ENCODE results near the gene CHMP5. TPM values are rescaled to one million over a fixed set of nuclear protein-coding genes. Genes with fewer than 3 reads are reported as not detected.

Gene CHMP5
- total and polyA plus RNA-seq, 8 donors: 9.8 to 164 (median 64.3) TPM

- peak in 1 of 2 donors; percentile 20 for DNase-seq
- 58 to 80% (median 70%) methylated on average over 6 of the region's 6 CpGs for WGBS, 5 donors
- intact Hi-C loops (cut with DNase I; ENCODE audit: low total_unique reads): no loop called here
- Histone ChIP-seq H3K27ac (no peak overlapping the region), H3K36me3 (peaks cover 24 to 64% (median 57%) of the 10 kb centered on the region in 4 donors), H3K9me3 (no peaks in the 10 kb centered on the region), H3K27me3 (no peaks in the 10 kb centered on the region), H3K4me3 (no peak overlapping the region), H3K4me1 (no peaks in the 10 kb centered on the region)
- TF ChIP-seq POLR2AphosphoS5 (IDR thresholded peaks at IDR 0.05) (no peak), CTCF (IDR thresholded peaks at IDR 0.05) (no peak), POLR2A (IDR thresholded peaks at IDR 0.05) (no peak), EP300 (IDR thresholded peaks at IDR 0.05) (no peak)
Observed at GRCh38 chr9:33249087-33249658, 15.7 kb upstream of the CHMP5 start.

GRCh38 chr9:33249983-33250382 lies 14.9 kb upstream of the CHMP5 start:
- no peaks in the 10 kb centered on the region for H3K27me3 ChIP-seq
- H3K27ac ChIP-seq: no peak overlapping the region
- intact Hi-C loops (cut with DNase I; ENCODE audit: low total_unique reads): no loop called here
- DNase-seq: no peak
- no peak for TF ChIP-seq CTCF (IDR thresholded peaks at IDR 0.05)
- H3K9me3 ChIP-seq: no peaks in the 10 kb centered on the region
- H3K4me3 ChIP-seq: no peak overlapping the region
- WGBS, 5 donors: 93 to 100% (median 95%) methylated on average over 2 of the region's 2 CpGs
- peaks cover 32 to 72% (median 66%) of the 10 kb centered on the region in 4 donors for H3K36me3 ChIP-seq
- no peaks in the 10 kb centered on the region for H3K4me1 ChIP-seq

- Histone ChIP-seq H3K9me3 (no peaks in the 10 kb centered on the region), H3K4me1 (no peaks in the 10 kb centered on the region), H3K27ac (no peak overlapping the region), H3K36me3 (peaks cover 37 to 77% (median 71%) of the 10 kb centered on the region in 4 donors), H3K27me3 (no peaks in the 10 kb centered on the region), H3K4me3 (no peak overlapping the region)
- intact Hi-C loops (cut with DNase I; ENCODE audit: low total_unique reads): no loop called here
- 56 to 91% (median 85%) methylated on average over 1 of the region's 1 CpG for WGBS, 5 donors
- no peak for DNase-seq
- TF ChIP-seq POLR2A (IDR thresholded peaks at IDR 0.05): no peak
- no peak for TF ChIP-seq CTCF (IDR thresholded peaks at IDR 0.05)
- no peak for TF ChIP-seq EP300 (IDR thresholded peaks at IDR 0.05)
- no peak for TF ChIP-seq POLR2AphosphoS5 (IDR thresholded peaks at IDR 0.05)
Observed at GRCh38 chr9:33250458-33250995, 14.3 kb upstream of the CHMP5 start.

GRCh38 chr9:33254211-33254610 lies 10.6 kb upstream of the CHMP5 start:
- Histone ChIP-seq H3K27ac (no peak overlapping the region), H3K9me3 (no peaks in the 10 kb centered on the region), H3K4me3 (no peak overlapping the region), H3K36me3 (peaks cover 74 to 100% (median 96%) of the 10 kb centered on the region in 4 donors), H3K4me1 (no peaks in the 10 kb centered on the region), H3K27me3 (no peaks in the 10 kb centered on the region)
- 86 to 98% (median 94%) methylated on average over 4 of the region's 4 CpGs for WGBS, 5 donors
- no peak for DNase-seq
- intact Hi-C loops (cut with DNase I; ENCODE audit: low total_unique reads): no loop called here
- TF ChIP-seq POLR2A (IDR thresholded peaks at IDR 0.05) (no peak), POLR2AphosphoS5 (IDR thresholded peaks at IDR 0.05) (no peak), EP300 (IDR thresholded peaks at IDR 0.05) (no peak), CTCF (IDR thresholded peaks at IDR 0.05) (no peak)
